Endothelial cell of umbilical vein (primary cell): ENCODE measurements around the gene NANOS2.

Experiments used
- EZH2 ChIP-seq: IDR thresholded peaks from 2 replicates; pipeline ENCODE4 v1.6.1; 2012; ENCODE audit warnings: borderline replicate concordance, low read depth, mild to moderate bottlenecking, moderate library complexity, low read length, inconsistent platforms; ENCODE audit not compliant: severe bottlenecking
- FOS ChIP-seq: IDR thresholded peaks from 2 replicates; pipeline ENCODE4 v1.6.1; 2011; ENCODE audit warnings: mild to moderate bottlenecking, low read length, moderate library complexity, borderline replicate concordance; ENCODE audit not compliant: insufficient read depth
- JUN ChIP-seq: IDR thresholded peaks from 2 replicates; pipeline ENCODE4 v1.6.1; 2011; ENCODE audit warnings: borderline replicate concordance, low read depth; ENCODE audit not compliant: insufficient read length, insufficient read depth
- MYC ChIP-seq: IDR thresholded peaks from one replicate; pipeline ENCODE4 v1.6.1; 2011; ENCODE audit warnings: mild to moderate bottlenecking, low read depth, low read length
- POLR2A ChIP-seq: IDR thresholded peaks from 2 replicates; pipeline ENCODE4 v1.6.1; 2012; ENCODE audit warnings: low read depth, mild to moderate bottlenecking, control low read depth, low read length
- POLR2AphosphoS5 ChIP-seq: IDR thresholded peaks from 2 replicates; pipeline ENCODE4 v1.6.1; 2012; ENCODE audit warnings: low read depth, mild to moderate bottlenecking, control low read depth, low read length, moderate library complexity; ENCODE audit not compliant: insufficient read depth
- TF ChIP-seq, protein P1 (sequence below), 2 donors: IDR thresholded peaks; 1 replicate in 1 of 2; 2 replicates in 1 of 2; pipeline ENCODE4 v1.5.1; 2011; ENCODE audit warnings: low read length in 2 of 2, mild to moderate bottlenecking in 2 of 2, moderate library complexity in 2 of 2, control low read depth in 1 of 2, inconsistent platforms in 1 of 2, low read depth in 1 of 2; ENCODE audit not compliant: insufficient read depth in 1 of 2; ENCODE audit errors: extremely low read depth in 1 of 2
- TF ChIP-seq, protein P2 (sequence below): IDR thresholded peaks from 2 replicates; pipeline ENCODE4 v1.6.1; 2011; ENCODE audit not compliant: insufficient read depth, insufficient read length

DNA sequence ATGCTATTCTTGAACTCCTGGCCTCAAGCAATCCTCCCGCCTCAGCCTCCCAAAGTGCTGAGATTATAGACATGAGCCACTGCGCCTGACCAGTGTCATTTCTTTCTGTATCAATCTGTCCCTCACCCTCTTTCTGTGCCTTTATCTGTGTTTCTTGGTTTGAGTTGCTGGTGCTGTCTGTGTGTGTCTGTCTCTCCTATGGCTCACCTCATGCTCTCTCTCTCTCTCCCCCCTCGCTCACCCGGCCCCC lies 38.5 kb downstream of the NANOS2 start:
- TF ChIP-seq MYC (no peak), POLR2A (no peak), EZH2 (no peak), FOS (no peak), POLR2AphosphoS5 (no peak), JUN (no peak)
- TF ChIP-seq, protein P1, sequence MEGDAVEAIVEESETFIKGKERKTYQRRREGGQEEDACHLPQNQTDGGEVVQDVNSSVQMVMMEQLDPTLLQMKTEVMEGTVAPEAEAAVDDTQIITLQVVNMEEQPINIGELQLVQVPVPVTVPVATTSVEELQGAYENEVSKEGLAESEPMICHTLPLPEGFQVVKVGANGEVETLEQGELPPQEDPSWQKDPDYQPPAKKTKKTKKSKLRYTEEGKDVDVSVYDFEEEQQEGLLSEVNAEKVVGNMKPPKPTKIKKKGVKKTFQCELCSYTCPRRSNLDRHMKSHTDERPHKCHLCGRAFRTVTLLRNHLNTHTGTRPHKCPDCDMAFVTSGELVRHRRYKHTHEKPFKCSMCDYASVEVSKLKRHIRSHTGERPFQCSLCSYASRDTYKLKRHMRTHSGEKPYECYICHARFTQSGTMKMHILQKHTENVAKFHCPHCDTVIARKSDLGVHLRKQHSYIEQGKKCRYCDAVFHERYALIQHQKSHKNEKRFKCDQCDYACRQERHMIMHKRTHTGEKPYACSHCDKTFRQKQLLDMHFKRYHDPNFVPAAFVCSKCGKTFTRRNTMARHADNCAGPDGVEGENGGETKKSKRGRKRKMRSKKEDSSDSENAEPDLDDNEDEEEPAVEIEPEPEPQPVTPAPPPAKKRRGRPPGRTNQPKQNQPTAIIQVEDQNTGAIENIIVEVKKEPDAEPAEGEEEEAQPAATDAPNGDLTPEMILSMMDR (IDR thresholded peaks at IDR 0.05; ENCODE audit: extremely low read depth in 1 of 2, insufficient read depth in 1 of 2, low read depth in 1 of 2, low read length in 2 of 2) = no peak
- TF ChIP-seq, protein P2, sequence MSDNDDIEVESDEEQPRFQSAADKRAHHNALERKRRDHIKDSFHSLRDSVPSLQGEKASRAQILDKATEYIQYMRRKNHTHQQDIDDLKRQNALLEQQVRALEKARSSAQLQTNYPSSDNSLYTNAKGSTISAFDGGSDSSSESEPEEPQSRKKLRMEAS = no peak
